Measurements from ENCODE around the gene EMID1. TPM values are rescaled to one million over a fixed set of nuclear protein-coding genes. Genes with fewer than 3 reads are reported as not detected.

The EMID1 gene
- total RNA-seq, 3 donors from 2014 or later, result 1.1 to 4.6 (median 2.3) TPM

DNA sequence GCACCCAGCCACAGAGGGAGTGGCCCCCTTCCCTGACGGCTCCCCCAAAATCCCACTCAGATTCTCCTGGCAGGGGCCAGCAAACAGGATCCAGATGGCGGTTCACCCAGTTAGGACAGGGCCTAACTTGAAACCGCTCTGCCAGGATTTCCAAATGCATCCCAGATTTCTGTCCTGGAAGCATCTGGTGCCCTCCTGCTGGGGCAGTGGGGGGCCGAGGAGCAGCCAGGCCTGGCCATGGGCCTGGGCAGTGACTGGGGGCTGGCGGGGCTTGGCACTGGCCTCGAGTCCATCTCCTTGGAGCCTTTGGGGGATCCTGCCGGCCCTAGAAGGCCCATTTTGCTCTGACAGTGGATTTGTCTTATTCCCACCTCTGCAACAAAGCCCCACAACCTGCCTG lies 17.9 kb upstream of the EMID1 start:
- no peaks in the 10 kb centered on the region for H3K9me3 ChIP-seq
- no peak for DNase-seq (ENCODE audit: low spot score in 2 of 2)
- intact Hi-C loops (cut with DNase I; ENCODE audit: low total_unique reads), result no loop called here
- H3K4me1 ChIP-seq, result no peaks in the 10 kb centered on the region
- no peaks in the 10 kb centered on the region for H3K36me3 ChIP-seq
- TF ChIP-seq POLR2AphosphoS5 (IDR thresholded peaks at IDR 0.05), result no peak
- TF ChIP-seq, protein P1, sequence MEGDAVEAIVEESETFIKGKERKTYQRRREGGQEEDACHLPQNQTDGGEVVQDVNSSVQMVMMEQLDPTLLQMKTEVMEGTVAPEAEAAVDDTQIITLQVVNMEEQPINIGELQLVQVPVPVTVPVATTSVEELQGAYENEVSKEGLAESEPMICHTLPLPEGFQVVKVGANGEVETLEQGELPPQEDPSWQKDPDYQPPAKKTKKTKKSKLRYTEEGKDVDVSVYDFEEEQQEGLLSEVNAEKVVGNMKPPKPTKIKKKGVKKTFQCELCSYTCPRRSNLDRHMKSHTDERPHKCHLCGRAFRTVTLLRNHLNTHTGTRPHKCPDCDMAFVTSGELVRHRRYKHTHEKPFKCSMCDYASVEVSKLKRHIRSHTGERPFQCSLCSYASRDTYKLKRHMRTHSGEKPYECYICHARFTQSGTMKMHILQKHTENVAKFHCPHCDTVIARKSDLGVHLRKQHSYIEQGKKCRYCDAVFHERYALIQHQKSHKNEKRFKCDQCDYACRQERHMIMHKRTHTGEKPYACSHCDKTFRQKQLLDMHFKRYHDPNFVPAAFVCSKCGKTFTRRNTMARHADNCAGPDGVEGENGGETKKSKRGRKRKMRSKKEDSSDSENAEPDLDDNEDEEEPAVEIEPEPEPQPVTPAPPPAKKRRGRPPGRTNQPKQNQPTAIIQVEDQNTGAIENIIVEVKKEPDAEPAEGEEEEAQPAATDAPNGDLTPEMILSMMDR (IDR thresholded peaks at IDR 0.05), result no peak
- no peak for TF ChIP-seq POLR2A (IDR thresholded peaks at IDR 0.05)
- no peak overlapping the region for H3K4me3 ChIP-seq
- H3K27ac ChIP-seq, result no peak overlapping the region
- H3K27me3 ChIP-seq, result no peaks in the 10 kb centered on the region

GRCh38 chr22:29190051-29190450 lies 15.6 kb upstream of the EMID1 start:
- intact Hi-C loops (cut with DNase I; ENCODE audit: low total_unique reads), result no loop called here

DNA sequence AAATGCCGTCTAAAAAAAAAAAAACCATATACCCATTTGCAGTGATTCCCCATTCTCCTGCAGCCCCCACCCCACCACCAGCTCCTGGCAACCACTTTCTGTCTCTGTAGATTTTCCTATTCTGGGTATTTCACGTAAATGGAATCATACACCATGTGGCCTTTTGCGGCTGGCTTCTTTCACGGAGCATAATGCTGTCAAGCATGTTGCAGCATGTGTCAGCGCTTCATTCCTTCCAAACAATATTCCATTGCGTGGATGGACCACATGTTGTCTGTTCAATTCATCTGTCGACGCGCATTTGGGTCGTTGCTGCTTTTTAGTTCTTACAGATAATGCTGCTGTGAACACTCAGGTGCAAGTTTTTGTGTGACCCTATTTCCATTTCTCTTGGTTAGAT lies 14.8 kb upstream of the EMID1 start:
- H3K4me1 ChIP-seq, result no peaks in the 10 kb centered on the region
- DNase-seq (ENCODE audit: low spot score in 2 of 2), result no peak
- no peaks in the 10 kb centered on the region for H3K27me3 ChIP-seq
- no peaks in the 10 kb centered on the region for H3K36me3 ChIP-seq
- peaks cover 0 to 5% of the 10 kb centered on the region in 2 donors for H3K9me3 ChIP-seq
- no peak overlapping the region for H3K27ac ChIP-seq
- intact Hi-C loops (cut with DNase I; ENCODE audit: low total_unique reads), result no loop called here
- H3K4me3 ChIP-seq, result no peak overlapping the region
- no peak for TF ChIP-seq POLR2A (IDR thresholded peaks at IDR 0.05)
- TF ChIP-seq POLR2AphosphoS5 (IDR thresholded peaks at IDR 0.05), result no peak
- TF ChIP-seq, protein P1 (IDR thresholded peaks at IDR 0.05), result no peak

More at GRCh38 chr22:29190051-29190450, 15.6 kb upstream of the EMID1 start:
- Histone ChIP-seq H3K4me1 (no peaks in the 10 kb centered on the region), H3K4me3 (no peak overlapping the region), H3K9me3 (peaks cover 0 to 5% of the 10 kb centered on the region in 2 donors), H3K27ac (no peak overlapping the region), H3K27me3 (no peaks in the 10 kb centered on the region), H3K36me3 (no peaks in the 10 kb centered on the region)
- DNase-seq (ENCODE audit: low spot score in 2 of 2), result no peak
- TF ChIP-seq, protein P1 (IDR thresholded peaks at IDR 0.05), result no peak
- TF ChIP-seq POLR2AphosphoS5 (IDR thresholded peaks at IDR 0.05) (no peak), POLR2A (IDR thresholded peaks at IDR 0.05) (no peak)

GRCh38 chr22:29193021-29193420 lies 12.7 kb upstream of the EMID1 start:
- H3K27me3 ChIP-seq, result no peaks in the 10 kb centered on the region
- no peak overlapping the region for H3K27ac ChIP-seq
- intact Hi-C loops (cut with DNase I; ENCODE audit: low total_unique reads), result no loop called here
- H3K4me1 ChIP-seq, result no peaks in the 10 kb centered on the region
- H3K9me3 ChIP-seq, result peaks cover 0 to 5% of the 10 kb centered on the region in 2 donors
- no peaks in the 10 kb centered on the region for H3K36me3 ChIP-seq
- no peak for DNase-seq (ENCODE audit: low spot score in 2 of 2)
- H3K4me3 ChIP-seq, result no peak overlapping the region
- no peak for TF ChIP-seq POLR2A (IDR thresholded peaks at IDR 0.05)
- TF ChIP-seq, protein P1 (IDR thresholded peaks at IDR 0.05), result no peak
- no peak for TF ChIP-seq POLR2AphosphoS5 (IDR thresholded peaks at IDR 0.05)

GRCh38 chr22:29194184-29194583 lies 11.5 kb upstream of the EMID1 start:
- Histone ChIP-seq H3K4me3 (no peak overlapping the region), H3K27ac (no peak overlapping the region), H3K36me3 (no peaks in the 10 kb centered on the region), H3K9me3 (peaks cover 0 to 5% of the 10 kb centered on the region in 2 donors), H3K4me1 (no peaks in the 10 kb centered on the region), H3K27me3 (no peaks in the 10 kb centered on the region)
- intact Hi-C loops (cut with DNase I; ENCODE audit: low total_unique reads), result no loop called here
- TF ChIP-seq POLR2A (IDR thresholded peaks at IDR 0.05) (no peak), POLR2AphosphoS5 (IDR thresholded peaks at IDR 0.05) (no peak)
- TF ChIP-seq, protein P1 (IDR thresholded peaks at IDR 0.05), result no peak
- no peak for DNase-seq (ENCODE audit: low spot score in 2 of 2)
